Heart left ventricle (tissue), 13 donors: ENCODE results near the gene CHML.

Experiments
- POLR2A ChIP-seq, 2 donors: fragments of 450-650 bp; IDR thresholded peaks; one replicate each; pipeline ENCODE4 v1.6.1; 2017; ENCODE audit warnings: antibody characterized with exemption in 2 of 2, mild to moderate bottlenecking in 2 of 2, moderate library complexity in 2 of 2
- TF ChIP-seq, protein P1 (sequence below), 12 donors: fragments of 200-600 bp; sonication (generic) in 4 of 12; IDR thresholded peaks; one replicate each; pipeline versions ENCODE4 v1.5.0 to v1.8.0; 2018 to 2022; ENCODE audit warnings: antibody characterized with exemption in 12 of 12, mild to moderate bottlenecking in 5 of 12
- donor health status: ischemic (EF 13 %, LVEDD 7.1; RV severe dilation, severe dysfunction).
- donor health status: DM: no; HTN: yes; CAD: no.
- donor health status: DM: no; HTN: no; CAD: no.
- donor health status: ischemic (EF 25% LVEDD 6.9; RV normal size, moderate dysfunction).
- donor health status: ischemic (EF 25% LVEDD 5.7; RV mildly dilated, moderate dysfunction).
- donor health status: ischemic (EF 35%, LVEDD 5.7; RV mildly dilated, moderate dysfunction).
- donor health status: nonischemic (EF 11% LVEDD 7.7; RV severe dilation, severe dysfunction).
- donor health status: DM: yes; HTN: yes; CAD: no.
- donor health status: PGD.
- donor health status: ischemic (EF 29% LVEDD 5.4; RV normal size, mild dysfunction).
- donor health status: nonischemic (EF 23%, LVEDD 6.1; RV moderate dilation, normal function).

DNA sequence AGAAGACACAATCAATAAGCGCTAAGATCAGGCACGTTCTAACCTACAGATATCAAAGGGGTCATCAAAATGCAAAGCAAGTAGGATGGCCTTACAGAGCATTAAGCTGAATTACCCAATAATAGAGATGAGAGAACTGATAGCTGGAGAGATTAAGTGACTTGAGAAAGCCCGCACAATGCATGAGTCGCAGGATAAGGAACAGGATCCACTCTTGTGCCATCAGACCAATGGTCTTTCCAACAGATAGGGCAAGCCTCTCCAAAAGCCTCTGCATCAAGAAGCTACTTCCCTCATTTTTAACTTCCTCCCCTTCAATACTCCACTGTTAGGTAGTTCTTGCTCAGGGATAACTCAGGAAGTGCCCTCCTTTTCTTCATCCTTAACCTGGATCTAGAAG is 2.6 kb downstream of the CHML start:
- no peak for TF ChIP-seq POLR2A (IDR thresholded peaks at IDR 0.05)
- TF ChIP-seq, protein P1, sequence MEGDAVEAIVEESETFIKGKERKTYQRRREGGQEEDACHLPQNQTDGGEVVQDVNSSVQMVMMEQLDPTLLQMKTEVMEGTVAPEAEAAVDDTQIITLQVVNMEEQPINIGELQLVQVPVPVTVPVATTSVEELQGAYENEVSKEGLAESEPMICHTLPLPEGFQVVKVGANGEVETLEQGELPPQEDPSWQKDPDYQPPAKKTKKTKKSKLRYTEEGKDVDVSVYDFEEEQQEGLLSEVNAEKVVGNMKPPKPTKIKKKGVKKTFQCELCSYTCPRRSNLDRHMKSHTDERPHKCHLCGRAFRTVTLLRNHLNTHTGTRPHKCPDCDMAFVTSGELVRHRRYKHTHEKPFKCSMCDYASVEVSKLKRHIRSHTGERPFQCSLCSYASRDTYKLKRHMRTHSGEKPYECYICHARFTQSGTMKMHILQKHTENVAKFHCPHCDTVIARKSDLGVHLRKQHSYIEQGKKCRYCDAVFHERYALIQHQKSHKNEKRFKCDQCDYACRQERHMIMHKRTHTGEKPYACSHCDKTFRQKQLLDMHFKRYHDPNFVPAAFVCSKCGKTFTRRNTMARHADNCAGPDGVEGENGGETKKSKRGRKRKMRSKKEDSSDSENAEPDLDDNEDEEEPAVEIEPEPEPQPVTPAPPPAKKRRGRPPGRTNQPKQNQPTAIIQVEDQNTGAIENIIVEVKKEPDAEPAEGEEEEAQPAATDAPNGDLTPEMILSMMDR (IDR thresholded peaks at IDR 0.05), result no peak
